Measurements from ENCODE around the gene USP3.

The USP3 gene

GRCh38 chr15:63630036-63630751, 125.8 kb downstream of the USP3 start:
- Histone ChIP-seq H3K9ac (ENCODE audit: low read length) (no peak overlapping the region), H3K27me3 (ENCODE audit: control insufficient read depth, insufficient read depth, low read length) (no peaks in the 10 kb centered on the region), H3K4me3 (ENCODE audit: low read length) (no peak overlapping the region), H3K4me1 (ENCODE audit: control insufficient read depth, insufficient read depth, low read length) (no peaks in the 10 kb centered on the region), H3K27ac (ENCODE audit: low read depth, low read length) (no peak overlapping the region), H3K36me3 (ENCODE audit: control insufficient read depth, insufficient read depth, low read length) (peaks cover 31% of the 10 kb centered on the region)

GRCh38 chr15:63633312-63633711, 128.9 kb downstream of the USP3 start:
- H3K4me1 ChIP-seq (ENCODE audit: control insufficient read depth, insufficient read depth, low read length), result no peaks in the 10 kb centered on the region
- no peak overlapping the region for H3K4me3 ChIP-seq (ENCODE audit: low read length)
- H3K9ac ChIP-seq (ENCODE audit: low read length), result no peak overlapping the region
- no peak overlapping the region for H3K27ac ChIP-seq (ENCODE audit: low read depth, low read length)
- H3K36me3 ChIP-seq (ENCODE audit: control insufficient read depth, insufficient read depth, low read length), result peaks cover 35% of the 10 kb centered on the region
- H3K27me3 ChIP-seq (ENCODE audit: control insufficient read depth, insufficient read depth, low read length), result no peaks in the 10 kb centered on the region

- no peaks in the 10 kb centered on the region for H3K4me1 ChIP-seq (ENCODE audit: control insufficient read depth, insufficient read depth, low read length)
- no peaks in the 10 kb centered on the region for H3K27me3 ChIP-seq (ENCODE audit: control insufficient read depth, insufficient read depth, low read length)
- H3K4me3 ChIP-seq (ENCODE audit: low read length), result no peak overlapping the region
- H3K27ac ChIP-seq (ENCODE audit: low read depth, low read length), result no peak overlapping the region
- H3K9ac ChIP-seq (ENCODE audit: low read length), result no peak overlapping the region
- peaks cover 37% of the 10 kb centered on the region for H3K36me3 ChIP-seq (ENCODE audit: control insufficient read depth, insufficient read depth, low read length)
Measured at GRCh38 chr15:63634154-63634553, 129.8 kb downstream of the USP3 start.

GRCh38 chr15:63636518-63637061, 132.2 kb downstream of the USP3 start:
- no peaks in the 10 kb centered on the region for H3K27me3 ChIP-seq (ENCODE audit: control insufficient read depth, insufficient read depth, low read length)
- H3K9ac ChIP-seq (ENCODE audit: low read length), result no peak overlapping the region
- peaks cover 41% of the 10 kb centered on the region for H3K36me3 ChIP-seq (ENCODE audit: control insufficient read depth, insufficient read depth, low read length)
- H3K4me3 ChIP-seq (ENCODE audit: low read length), result no peak overlapping the region
- no peaks in the 10 kb centered on the region for H3K4me1 ChIP-seq (ENCODE audit: control insufficient read depth, insufficient read depth, low read length)
- H3K27ac ChIP-seq (ENCODE audit: low read depth, low read length), result no peak overlapping the region

GRCh38 chr15:63638839-63639238, 134.4 kb downstream of the USP3 start:
- no peak overlapping the region for H3K27ac ChIP-seq (ENCODE audit: low read depth, low read length)
- peaks cover 35% of the 10 kb centered on the region for H3K36me3 ChIP-seq (ENCODE audit: control insufficient read depth, insufficient read depth, low read length)
- H3K27me3 ChIP-seq (ENCODE audit: control insufficient read depth, insufficient read depth, low read length), result no peaks in the 10 kb centered on the region

GRCh38 chr15:63640146-63640545, 135.8 kb downstream of the USP3 start:
- Histone ChIP-seq H3K27ac (ENCODE audit: low read depth, low read length) (no peak overlapping the region), H3K27me3 (ENCODE audit: control insufficient read depth, insufficient read depth, low read length) (no peaks in the 10 kb centered on the region), H3K4me1 (ENCODE audit: control insufficient read depth, insufficient read depth, low read length) (no peaks in the 10 kb centered on the region), H3K36me3 (ENCODE audit: control insufficient read depth, insufficient read depth, low read length) (peaks cover 40% of the 10 kb centered on the region), H3K4me3 (ENCODE audit: low read length) (no peak overlapping the region), H3K9ac (ENCODE audit: low read length) (no peak overlapping the region)

More at GRCh38 chr15:63638839-63639238, 134.4 kb downstream of the USP3 start:
- Histone ChIP-seq H3K9ac (ENCODE audit: low read length) (no peak overlapping the region), H3K4me3 (ENCODE audit: low read length) (no peak overlapping the region), H3K4me1 (ENCODE audit: control insufficient read depth, insufficient read depth, low read length) (no peaks in the 10 kb centered on the region)
